Loucy (cell line): ENCODE measurements around the gene SCAPER.

Source experiments
- CTCF ChIP-seq: fragments of 200-600 bp; sonication (generic); conservative IDR thresholded peaks from 2 replicates; pipeline ENCODE4 v1.5.1; 2014; ENCODE audit warnings: mild to moderate bottlenecking, antibody characterized with exemption, low read length
- EZH2phosphoT487 ChIP-seq: fragments of 200-600 bp; IDR thresholded peaks from 2 replicates; pipeline ENCODE4 v1.6.1; 2018; ENCODE audit warnings: antibody characterized with exemption, mild to moderate bottlenecking, moderate library complexity, borderline replicate concordance

DNA sequence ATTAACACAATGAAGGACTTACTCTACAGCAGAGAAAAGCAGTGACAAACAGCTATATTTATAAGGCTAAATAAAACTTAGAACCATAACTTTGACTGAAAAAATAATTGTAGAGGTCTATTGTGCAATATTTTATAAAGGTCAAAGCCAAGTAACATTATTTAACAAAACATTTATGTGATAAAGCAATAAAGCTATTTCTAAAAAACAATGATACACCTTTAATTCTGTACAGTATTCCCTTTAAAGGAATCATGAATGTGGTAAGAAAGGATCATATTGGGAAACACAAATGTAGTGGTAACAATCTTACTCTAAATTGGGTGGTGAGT lies 332.2 kb downstream of the SCAPER start:
- TF ChIP-seq CTCF (no peak), EZH2phosphoT487 (no peak)
